GM23338 (cell line): Measurements from ENCODE around the gene COL8A1. TPM values are rescaled to one million over a fixed set of nuclear protein-coding genes. Genes with fewer than 3 reads are reported as not detected.
A peak's percentile ranks its signal among the peaks of the same experiment; 100 is the strongest.

Experiments
- ATAC-seq: fragments of 200-7000 bp; cut with Tn5 transposase; 3 replicates; pipeline ENCODE4 v1.9.1; 2020
- DNase-seq: peaks from one replicate; pipeline ENCODE4 v3.0.0-alpha.2; 2015; ENCODE audit warnings: low spot score
- H2AFZ ChIP-seq: fragments of 200-600 bp; sonication (generic); 2 replicates; pipeline ENCODE4 v1.8.0; 2016; ENCODE audit warnings: antibody characterized with exemption, mild to moderate bottlenecking, moderate library complexity
- H3F3A ChIP-seq: fragments of 200-600 bp; sonication (generic); replicated peaks from 2 replicates; pipeline ENCODE4 v1.8.0; 2017; ENCODE audit warnings: antibody characterized with exemption, mixed run types, low read depth
- H3K27ac ChIP-seq: fragments of 200-600 bp; sonication (generic); 2 replicates; pipeline ENCODE4 v1.6.1; 2016; ENCODE audit warnings: low read depth
- H3K27me3 ChIP-seq: fragments of 200-600 bp; sonication (generic); 2 replicates; pipeline ENCODE4 v1.8.0; 2016; ENCODE audit warnings: mild to moderate bottlenecking, mixed run types, moderate library complexity; ENCODE audit not compliant: insufficient read depth
- H3K36me3 ChIP-seq: fragments of 200-600 bp; sonication (generic); 2 replicates; pipeline ENCODE4 v1.8.0; 2016; ENCODE audit warnings: mild to moderate bottlenecking; ENCODE audit not compliant: insufficient read depth
- H3K4me1 ChIP-seq: fragments of 200-600 bp; sonication (generic); 2 replicates; pipeline ENCODE4 v1.8.0; 2016; ENCODE audit warnings: mild to moderate bottlenecking, moderate library complexity; ENCODE audit not compliant: insufficient read depth
- H3K4me2 ChIP-seq: fragments of 200-600 bp; sonication (generic); 2 replicates; pipeline ENCODE4 v1.7.1; 2017; ENCODE audit warnings: mixed run types
- H3K4me3 ChIP-seq: fragments of 200-600 bp; sonication (generic); 2 replicates; pipeline ENCODE4 v1.6.1; 2016; ENCODE audit warnings: mixed run types
- H3K79me2 ChIP-seq: fragments of 200-600 bp; sonication (generic); replicated peaks from 2 replicates; pipeline ENCODE4 v1.8.0; 2017; ENCODE audit warnings: mild to moderate bottlenecking; ENCODE audit not compliant: insufficient read depth
- H3K9me2 ChIP-seq: fragments of 200-600 bp; sonication (generic); 2 replicates; pipeline ENCODE4 v1.8.0; 2017; ENCODE audit not compliant: insufficient read depth
- H4K20me1 ChIP-seq: fragments of 200-600 bp; sonication (generic); replicated peaks from 2 replicates; pipeline ENCODE4 v1.8.0; 2017; ENCODE audit warnings: mild to moderate bottlenecking; ENCODE audit not compliant: insufficient read depth
- H3K27ac Mint-ChIP-seq: 2 replicates; pipeline ENCODE4 v1.8.0; 2020; ENCODE audit warnings: inconsistent platforms, mild to moderate bottlenecking, moderate library complexity, mixed read lengths
- H3K27me3 Mint-ChIP-seq: 3 replicates; pipeline ENCODE4 v1.8.0; 2022; ENCODE audit warnings: low read depth, mild to moderate bottlenecking, moderate library complexity, mixed read lengths, inconsistent platforms; ENCODE audit not compliant: insufficient read depth, poor library complexity
- H3K36me3 Mint-ChIP-seq: 3 replicates; pipeline ENCODE4 v1.8.0; 2021; ENCODE audit warnings: low read depth, mild to moderate bottlenecking, inconsistent platforms, moderate library complexity, mixed read lengths
- H3K4me1 Mint-ChIP-seq: 3 replicates; pipeline ENCODE4 v1.8.0; 2020; ENCODE audit warnings: mild to moderate bottlenecking, inconsistent platforms, mixed read lengths
- H3K4me3 Mint-ChIP-seq: 3 replicates; pipeline ENCODE4 v1.8.0; 2021; ENCODE audit warnings: moderate library complexity, mild to moderate bottlenecking, inconsistent platforms, mixed read lengths
- H3K9me3 Mint-ChIP-seq: 3 replicates; pipeline ENCODE4 v1.8.0; 2020; ENCODE audit warnings: moderate library complexity, mild to moderate bottlenecking, inconsistent platforms, mixed read lengths
- CREB1 ChIP-seq: fragments of 250-450 bp; sonication (Bioruptor Pico); IDR thresholded peaks from 2 replicates; pipeline ENCODE4 v1.5.0; 2020; ENCODE audit warnings: low read depth, mild to moderate bottlenecking, moderate library complexity
- CTCF ChIP-seq, 2 experiments: fragments of 200-600 bp in 1 of 2; sonication (generic) in 1 of 2; conservative IDR thresholded peaks; 2 replicates each; pipeline versions ENCODE4 v1.5.1 to v1.6.1; 2016 to 2017; ENCODE audit warnings: antibody characterized with exemption in 2 of 2, low read depth in 2 of 2, mild to moderate bottlenecking in 2 of 2, moderate library complexity in 1 of 2
- ETS1 ChIP-seq: IDR thresholded peaks from 2 replicates; pipeline ENCODE4 v1.6.1; 2016; ENCODE audit warnings: antibody characterized with exemption
- EZH2phosphoT487 ChIP-seq: fragments of 200-600 bp; sonication (generic); IDR thresholded peaks from one replicate; pipeline ENCODE4 v1.8.1; 2018; ENCODE audit warnings: antibody characterized with exemption; ENCODE audit not compliant: unreplicated experiment
- JUNB ChIP-seq: IDR thresholded peaks from one replicate; pipeline ENCODE4 v1.6.1; 2016; ENCODE audit warnings: antibody characterized with exemption; ENCODE audit not compliant: unreplicated experiment
- NANOG ChIP-seq: IDR thresholded peaks from 2 replicates; pipeline ENCODE4 v1.6.1; 2016; ENCODE audit warnings: antibody characterized with exemption, borderline replicate concordance
- POLR2AphosphoS5 ChIP-seq: IDR thresholded peaks from 2 replicates; pipeline ENCODE4 v1.6.1; 2016; ENCODE audit warnings: antibody characterized with exemption, low read depth
- REST ChIP-seq: IDR thresholded peaks from one replicate; pipeline ENCODE4 v1.6.1; 2018; ENCODE audit warnings: antibody characterized with exemption; ENCODE audit not compliant: unreplicated experiment
- STAT1 ChIP-seq: IDR thresholded peaks from one replicate; pipeline ENCODE4 v1.6.1; 2016; ENCODE audit warnings: antibody characterized with exemption; ENCODE audit not compliant: unreplicated experiment
- ZNF331 ChIP-seq: fragments of 250-450 bp; sonication (Bioruptor Pico); IDR thresholded peaks from 2 replicates; pipeline ENCODE4 v1.5.0; 2020; ENCODE audit warnings: low read depth, mild to moderate bottlenecking, moderate library complexity
- ZNF462 ChIP-seq: fragments of 250-450 bp; sonication (Bioruptor Pico); IDR thresholded peaks from 2 replicates; pipeline ENCODE4 v1.5.0; 2020; ENCODE audit warnings: mild to moderate bottlenecking, moderate library complexity
- polyA plus RNA-seq: library from polyadenylated mRNA; unstranded; fragments of >200 nt; fragmentation: Nextera tagmentation; extraction: Ambion mirVana; gene quantifications from 2 replicates; pipeline ENCODE4 v1.2.1, GENCODE V29; 2016
- total RNA-seq: library from RNA; depleted of rRNA; stranded (reverse); fragments of >200 nt; shearing (Covaris generic); gene quantifications from 2 replicates; pipeline ENCODE4 v1.2.3, GENCODE V29; 2014

The COL8A1 gene
- total and polyA plus RNA-seq, 2 experiments from 2014 or later: 0.26 to 0.97 TPM

GRCh38 chr3:99670556-99670950 lies 32.2 kb downstream of the COL8A1 start:
- ATAC-seq (no peak), DNase-seq (no peak)
- peaks cover 10% of the 10 kb centered on the region; the same call in 2 of the 3 replicates for H3K4me1 Mint-ChIP-seq
- H3K4me3 Mint-ChIP-seq: no peak overlapping the region
- Histone ChIP-seq H4K20me1 (no peaks in the 10 kb centered on the region), H3K27ac (no peak overlapping the region), H3K4me1 (no peaks in the 10 kb centered on the region; the same call in 1 of the 2 replicates), H3K4me3 (no peak overlapping the region), H3K4me2 (no peak overlapping the region), H3K27me3 (no peaks in the 10 kb centered on the region), H3K36me3 (no peaks in the 10 kb centered on the region), H3K9me2 (no peaks in the 10 kb centered on the region), H3F3A (no peaks in the 10 kb centered on the region), H3K79me2 (no peaks in the 10 kb centered on the region), H2AFZ (no peak overlapping the region)
- H3K27ac Mint-ChIP-seq: peak overlapping the region; percentile 0; the same call in 1 of the 2 replicates
- TF ChIP-seq ZNF462 (no peak), EZH2phosphoT487 (no peak), STAT1 (no peak), ETS1 (no peak), CREB1 (CRISPR knock-in tag) (no peak), POLR2AphosphoS5 (no peak), NANOG (no peak), ZNF331 (CRISPR knock-in tag) (no peak), JUNB (no peak), REST (no peak), CTCF (conservative IDR thresholded peaks at IDR 0.05; ENCODE audit: low read depth in 2 of 2) (no peak)
- no peaks in the 10 kb centered on the region for H3K27me3 Mint-ChIP-seq
- H3K36me3 Mint-ChIP-seq: no peaks in the 10 kb centered on the region; the same call in 2 of the 3 replicates
- no peaks in the 10 kb centered on the region; the same call in 2 of the 3 replicates for H3K9me3 Mint-ChIP-seq
